ENCODE results near the gene NOS1AP.

The NOS1AP gene

DNA sequence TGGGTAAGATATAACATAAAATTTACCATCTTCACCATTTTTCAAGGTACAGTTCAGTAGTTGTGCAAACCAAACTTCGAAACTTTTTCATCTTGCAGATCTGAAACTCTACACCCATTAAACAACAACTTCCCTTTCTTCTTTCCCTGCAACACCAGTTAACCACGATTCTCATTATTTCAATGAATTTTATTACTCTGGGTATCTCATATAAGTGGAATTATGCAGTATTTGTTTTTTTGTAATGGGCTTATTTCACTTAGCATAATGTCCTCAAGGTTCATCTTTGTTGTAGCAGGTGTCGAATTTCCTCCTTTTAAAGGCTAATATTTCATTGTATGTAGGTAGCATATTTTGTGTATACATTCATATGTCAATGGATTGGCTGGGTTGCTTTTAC is 161.0 kb downstream of the NOS1AP start:
- TF ChIP-seq CTCF (IDR thresholded peaks at IDR 0.05) = no peak
- no peak for DNase-seq (ENCODE audit: low spot score)
- H3K4me3 ChIP-seq = no peak overlapping the region
- H3K27ac ChIP-seq = no peak overlapping the region

- Histone ChIP-seq H3K27ac (no peak overlapping the region), H3K4me3 (no peak overlapping the region)
- DNase-seq (ENCODE audit: low spot score) = no peak
- TF ChIP-seq CTCF (IDR thresholded peaks at IDR 0.05) = no peak
Observed at GRCh38 chr1:162232034-162232711, 162.7 kb downstream of the NOS1AP start.

- Histone ChIP-seq H3K27ac (no peak overlapping the region), H3K4me3 (no peak overlapping the region)
- DNase-seq (ENCODE audit: low spot score) = no peak
- TF ChIP-seq CTCF (IDR thresholded peaks at IDR 0.05) = no peak
Observed at GRCh38 chr1:162233066-162233465, 163.6 kb downstream of the NOS1AP start.

DNA sequence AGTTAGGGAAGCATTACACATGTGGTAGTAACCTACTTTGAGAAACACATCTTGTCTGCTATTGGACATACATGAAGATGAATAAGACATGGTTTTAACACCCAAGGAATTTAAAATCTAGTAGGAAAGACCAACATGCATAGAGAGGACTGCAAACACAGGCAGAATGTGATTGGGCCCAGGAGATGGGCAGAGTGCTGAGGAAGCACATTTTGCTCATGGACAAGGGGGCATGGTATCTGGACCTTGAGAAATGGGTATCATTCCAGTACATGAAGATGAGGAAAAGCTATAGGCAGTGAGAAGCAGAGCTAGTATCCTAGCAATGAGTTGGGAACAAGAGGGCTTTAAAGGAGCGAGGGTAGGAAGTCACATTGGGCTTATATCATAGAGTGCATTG is 164.4 kb downstream of the NOS1AP start:
- DNase-seq (ENCODE audit: low spot score) = no peak
- H3K27ac ChIP-seq = no peak overlapping the region
- no peak overlapping the region for H3K4me3 ChIP-seq
- TF ChIP-seq CTCF (IDR thresholded peaks at IDR 0.05) = no peak

- TF ChIP-seq CTCF (IDR thresholded peaks at IDR 0.05) = no peak
- no peak overlapping the region for H3K27ac ChIP-seq
- no peak overlapping the region for H3K4me3 ChIP-seq
- DNase-seq (ENCODE audit: low spot score) = no peak
Observed at GRCh38 chr1:162234571-162234970, 165.1 kb downstream of the NOS1AP start.

DNA sequence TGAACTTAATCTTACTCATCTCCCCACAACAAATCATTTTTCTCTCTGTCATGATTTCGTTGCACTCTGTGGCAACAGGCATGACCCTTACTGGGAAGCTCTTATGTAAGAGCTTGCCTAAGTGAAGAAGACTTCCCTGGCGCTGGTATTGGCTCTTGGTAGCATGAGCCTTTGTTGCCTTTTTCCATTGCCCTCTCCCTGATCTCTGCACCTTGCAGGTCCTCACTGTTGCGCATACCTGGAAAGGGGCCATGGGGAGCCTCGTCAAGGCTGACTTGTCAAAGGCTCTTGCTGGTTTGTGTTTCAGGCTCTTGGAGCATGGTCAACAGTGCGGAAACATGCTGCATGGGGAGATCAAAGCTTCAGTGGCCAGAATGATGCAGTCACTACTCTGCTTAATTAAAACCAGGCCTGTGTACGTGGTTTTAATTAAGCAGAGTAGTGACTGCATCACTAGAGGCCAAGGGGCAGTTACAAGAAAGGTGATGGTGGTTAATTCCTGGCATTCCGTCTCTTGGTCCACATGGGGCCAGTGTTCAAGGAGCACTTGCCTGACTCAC is 165.8 kb downstream of the NOS1AP start:
- no peak for DNase-seq (ENCODE audit: low spot score)
- H3K4me3 ChIP-seq = no peak overlapping the region
- H3K27ac ChIP-seq = no peak overlapping the region
- TF ChIP-seq CTCF (IDR thresholded peaks at IDR 0.05) = no peak

DNA sequence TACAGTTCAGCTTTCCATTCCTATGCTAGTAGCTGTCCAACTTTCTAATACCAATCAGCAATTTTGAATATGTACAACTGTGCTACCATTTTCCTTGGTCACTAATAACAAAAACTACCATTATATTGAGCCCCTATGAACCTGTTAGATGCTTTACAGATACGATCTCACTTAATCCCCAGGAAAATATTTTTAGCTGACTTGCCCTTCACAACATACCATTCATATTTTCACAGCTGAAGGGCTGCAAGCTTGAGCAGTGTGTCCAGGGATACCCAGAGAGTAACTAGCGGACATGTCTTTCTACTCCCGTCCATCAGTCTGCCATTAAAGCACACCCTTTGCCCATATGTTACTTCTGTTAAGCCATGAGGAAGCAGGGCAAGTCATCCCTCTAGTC is 166.7 kb downstream of the NOS1AP start:
- no peak for TF ChIP-seq CTCF (IDR thresholded peaks at IDR 0.05)
- Histone ChIP-seq H3K4me3 (no peak overlapping the region), H3K27ac (no peak overlapping the region)
- DNase-seq (ENCODE audit: low spot score) = no peak

Measured in coronary artery (tissue), 2 donors.